Thyroid gland (tissue), 4 donors: ENCODE measurements around the gene STXBP1. TPM values are rescaled to one million over a fixed set of nuclear protein-coding genes. Genes with fewer than 3 reads are reported as not detected.
A peak's percentile ranks its signal among the peaks of the same experiment; 100 is the strongest.

Experiments
- DNase-seq, 2 donors: peaks; one replicate each; pipeline ENCODE4 v3.0.0-alpha.2; 2019
- H3K27ac ChIP-seq, 3 donors: fragments of 200-600 bp; sonication (generic); 1 replicate in 2 of 3; 2 replicates in 1 of 3; pipeline ENCODE4 v1.5.1; 2016 to 2019; ENCODE audit warnings: mild to moderate bottlenecking in 1 of 3, moderate library complexity in 1 of 3
- H3K27me3 ChIP-seq: fragments of 200-600 bp; sonication (generic); one replicate; pipeline ENCODE4 v1.5.1; 2019
- H3K36me3 ChIP-seq, 2 donors: fragments of 200-600 bp; sonication (generic); one replicate each; pipeline ENCODE4 v1.5.1; 2016 to 2019
- H3K4me1 ChIP-seq, 2 donors: fragments of 200-600 bp; sonication (generic); one replicate each; pipeline ENCODE4 v1.5.1; 2017 to 2019
- H3K4me3 ChIP-seq, 3 donors: fragments of 200-600 bp; sonication (generic); replicated peaks in 1 of 3; 1 replicate in 2 of 3; 2 replicates in 1 of 3; pipeline ENCODE4 v1.5.1; 2016; ENCODE audit warnings: mild to moderate bottlenecking in 1 of 3
- H3K9me3 ChIP-seq: fragments of 200-600 bp; sonication (generic); one replicate; pipeline ENCODE4 v1.5.1; 2017
- POLR2A ChIP-seq, 2 donors: fragments of 450-650 bp; IDR thresholded peaks; one replicate each; pipeline ENCODE4 v1.6.1; 2017; ENCODE audit warnings: antibody characterized with exemption in 2 of 2, mild to moderate bottlenecking in 2 of 2, moderate library complexity in 1 of 2
- WGBS, 2 donors: methylation state at CpG; one replicate each; pipeline ENCODE4 v1.1.5; 2017; 5-methylcytosine and 5-hydroxymethylcytosine counted together
- intact Hi-C: fragments of 100-400 bp; cut with DNase I; formaldehyde crosslinking; loops from one replicate; pipeline ENCODE4 v1.15.1; 2023
- total RNA-seq, 4 donors: library from RNA; depleted of rRNA; stranded (reverse); fragments of >200 nt; gene quantifications; one replicate each; pipeline ENCODE4 v1.2.3, GENCODE V29; 2016
- TF ChIP-seq, protein P1 (sequence below), 6 experiments: fragments of 200-600 bp in 3 of 6; fragments of 450-650 bp in 3 of 6; sonication (generic) in 3 of 6; IDR thresholded peaks; one replicate each; pipeline ENCODE4 v1.5.1; 2016 to 2019; ENCODE audit warnings: antibody characterized with exemption in 6 of 6, mild to moderate bottlenecking in 2 of 6, inconsistent platforms in 1 of 6, moderate library complexity in 1 of 6

STXBP1 gene
- total RNA-seq, 4 donors from 2014 or later = 23.8 to 139 (median 106) TPM

DNA sequence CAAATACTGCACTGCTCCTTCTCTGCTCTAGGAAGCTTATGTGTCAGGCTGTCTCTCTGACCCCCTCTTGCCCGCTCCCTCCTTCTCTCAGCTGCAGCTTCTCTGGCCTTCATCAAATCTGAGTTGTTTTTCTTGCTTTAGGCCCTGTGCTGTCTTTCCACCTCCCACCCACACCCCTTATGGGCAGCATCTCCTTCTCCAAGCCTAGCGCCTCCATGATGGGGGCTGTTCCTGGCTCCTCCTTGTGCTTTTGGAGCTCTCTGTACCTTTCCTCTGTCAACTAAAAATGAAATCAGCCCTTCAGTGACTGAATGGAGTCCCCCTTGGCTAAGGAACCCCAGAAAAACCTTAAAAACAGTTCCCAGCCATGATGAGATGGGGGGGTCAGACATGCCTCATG, 88.1 kb downstream of the STXBP1 start:
- Histone ChIP-seq H3K9me3 (no peaks in the 10 kb centered on the region), H3K4me3 (no peak overlapping the region), H3K4me1 (peaks cover 28 to 31% of the 10 kb centered on the region in 2 donors), H3K27me3 (no peaks in the 10 kb centered on the region), H3K36me3 (no peaks in the 10 kb centered on the region), H3K27ac (peak overlapping the region; percentile 92 to 96 (median 93))
- 83 to 95% methylated on average over 2 of the region's 2 CpGs for WGBS, 2 donors
- TF ChIP-seq POLR2A (IDR thresholded peaks at IDR 0.05) = no peak
- TF ChIP-seq, protein P1, sequence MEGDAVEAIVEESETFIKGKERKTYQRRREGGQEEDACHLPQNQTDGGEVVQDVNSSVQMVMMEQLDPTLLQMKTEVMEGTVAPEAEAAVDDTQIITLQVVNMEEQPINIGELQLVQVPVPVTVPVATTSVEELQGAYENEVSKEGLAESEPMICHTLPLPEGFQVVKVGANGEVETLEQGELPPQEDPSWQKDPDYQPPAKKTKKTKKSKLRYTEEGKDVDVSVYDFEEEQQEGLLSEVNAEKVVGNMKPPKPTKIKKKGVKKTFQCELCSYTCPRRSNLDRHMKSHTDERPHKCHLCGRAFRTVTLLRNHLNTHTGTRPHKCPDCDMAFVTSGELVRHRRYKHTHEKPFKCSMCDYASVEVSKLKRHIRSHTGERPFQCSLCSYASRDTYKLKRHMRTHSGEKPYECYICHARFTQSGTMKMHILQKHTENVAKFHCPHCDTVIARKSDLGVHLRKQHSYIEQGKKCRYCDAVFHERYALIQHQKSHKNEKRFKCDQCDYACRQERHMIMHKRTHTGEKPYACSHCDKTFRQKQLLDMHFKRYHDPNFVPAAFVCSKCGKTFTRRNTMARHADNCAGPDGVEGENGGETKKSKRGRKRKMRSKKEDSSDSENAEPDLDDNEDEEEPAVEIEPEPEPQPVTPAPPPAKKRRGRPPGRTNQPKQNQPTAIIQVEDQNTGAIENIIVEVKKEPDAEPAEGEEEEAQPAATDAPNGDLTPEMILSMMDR (IDR thresholded peaks at IDR 0.05) = no peak
- peak; percentile 49 to 61 for DNase-seq
- intact Hi-C loops = no loop called here

DNA sequence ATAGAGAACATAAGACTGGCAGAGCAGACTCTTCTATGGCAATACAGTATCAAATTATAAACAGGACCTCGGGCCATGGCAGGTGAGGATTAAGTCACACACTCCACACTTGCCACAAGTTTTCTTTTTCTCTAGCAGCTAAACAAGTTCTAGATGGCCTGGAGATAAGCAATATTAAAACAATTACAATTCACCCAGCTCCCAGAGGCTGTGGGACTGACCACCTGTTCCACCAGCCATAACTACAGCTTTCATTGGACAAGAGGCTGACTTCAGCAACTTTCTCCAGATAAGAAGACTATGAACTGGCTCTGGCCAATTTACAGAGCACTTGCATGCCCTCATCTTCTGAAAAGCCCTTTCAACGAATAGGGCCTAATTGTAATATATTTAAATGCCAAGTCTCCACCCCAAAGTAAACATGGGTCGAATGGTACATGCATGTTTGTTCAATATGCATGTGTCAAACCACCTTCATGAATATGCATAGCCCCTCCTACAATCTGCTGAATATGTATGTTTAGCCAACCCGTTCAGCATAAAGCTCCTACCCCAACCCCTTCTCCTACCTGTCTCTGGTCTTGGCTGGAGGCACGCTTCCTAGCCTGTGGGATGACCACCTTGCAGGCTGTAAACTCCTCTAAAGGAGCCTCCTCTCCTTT, 88.6 kb downstream of the STXBP1 start:
- TF ChIP-seq, protein P1 (IDR thresholded peaks at IDR 0.05) = no peak
- no peak for TF ChIP-seq POLR2A (IDR thresholded peaks at IDR 0.05)
- DNase-seq = peak; percentile 28 to 30
- Histone ChIP-seq H3K27ac (peak overlapping the region; percentile 92 to 96 (median 93)), H3K27me3 (no peaks in the 10 kb centered on the region), H3K4me1 (peaks cover 28 to 37% of the 10 kb centered on the region in 2 donors), H3K4me3 (no peak overlapping the region), H3K36me3 (no peaks in the 10 kb centered on the region), H3K9me3 (no peaks in the 10 kb centered on the region)
- intact Hi-C loops = no loop called here
- 54 to 66% methylated on average over 5 of the region's 5 CpGs for WGBS, 2 donors

DNA sequence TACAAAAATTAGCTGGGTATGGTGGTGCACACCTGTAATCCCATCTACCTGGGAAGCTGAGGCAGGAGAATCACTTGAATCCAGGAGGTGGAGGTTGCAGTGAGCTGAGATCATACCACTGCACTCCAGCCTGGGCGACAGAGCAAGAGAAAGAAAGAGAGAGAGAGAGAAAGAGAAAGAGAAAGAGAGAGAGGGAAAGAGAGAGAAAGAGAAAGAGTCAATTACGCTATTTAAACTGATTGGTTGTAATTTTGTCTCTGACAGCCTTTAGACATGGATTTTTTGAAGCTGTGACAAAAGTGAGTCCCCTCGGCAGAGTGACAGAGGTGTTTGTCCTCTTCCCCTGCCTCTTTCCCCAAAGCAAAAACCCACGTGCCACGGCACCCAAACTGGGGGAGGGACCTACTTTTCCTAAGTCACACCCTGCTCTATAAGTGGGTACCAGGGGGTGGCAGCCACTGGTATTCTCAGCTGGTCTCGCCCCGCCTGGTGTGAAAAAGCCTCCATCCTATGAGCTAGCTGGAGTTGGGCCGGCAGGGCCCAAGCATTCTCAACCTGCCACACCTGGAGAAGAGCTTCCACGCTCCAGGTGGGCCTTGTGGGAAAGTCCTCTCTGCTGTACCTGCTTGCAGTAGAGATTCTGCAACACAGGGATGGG, 91.3 kb downstream of the STXBP1 start:
- no peak overlapping the region for H3K4me3 ChIP-seq
- TF ChIP-seq, protein P1 (IDR thresholded peaks at IDR 0.05) = no peak
- no peak for TF ChIP-seq POLR2A (IDR thresholded peaks at IDR 0.05)
- no peaks in the 10 kb centered on the region for H3K27me3 ChIP-seq
- no peaks in the 10 kb centered on the region for H3K36me3 ChIP-seq
- intact Hi-C loops = no loop called here
- H3K27ac ChIP-seq = no peak overlapping the region
- DNase-seq = no peak
- 75 to 80% methylated on average over 5 to 9 of the region's 9 CpGs for WGBS, 2 donors
- H3K9me3 ChIP-seq = no peaks in the 10 kb centered on the region
- peaks cover 28 to 40% of the 10 kb centered on the region in 2 donors for H3K4me1 ChIP-seq

DNA sequence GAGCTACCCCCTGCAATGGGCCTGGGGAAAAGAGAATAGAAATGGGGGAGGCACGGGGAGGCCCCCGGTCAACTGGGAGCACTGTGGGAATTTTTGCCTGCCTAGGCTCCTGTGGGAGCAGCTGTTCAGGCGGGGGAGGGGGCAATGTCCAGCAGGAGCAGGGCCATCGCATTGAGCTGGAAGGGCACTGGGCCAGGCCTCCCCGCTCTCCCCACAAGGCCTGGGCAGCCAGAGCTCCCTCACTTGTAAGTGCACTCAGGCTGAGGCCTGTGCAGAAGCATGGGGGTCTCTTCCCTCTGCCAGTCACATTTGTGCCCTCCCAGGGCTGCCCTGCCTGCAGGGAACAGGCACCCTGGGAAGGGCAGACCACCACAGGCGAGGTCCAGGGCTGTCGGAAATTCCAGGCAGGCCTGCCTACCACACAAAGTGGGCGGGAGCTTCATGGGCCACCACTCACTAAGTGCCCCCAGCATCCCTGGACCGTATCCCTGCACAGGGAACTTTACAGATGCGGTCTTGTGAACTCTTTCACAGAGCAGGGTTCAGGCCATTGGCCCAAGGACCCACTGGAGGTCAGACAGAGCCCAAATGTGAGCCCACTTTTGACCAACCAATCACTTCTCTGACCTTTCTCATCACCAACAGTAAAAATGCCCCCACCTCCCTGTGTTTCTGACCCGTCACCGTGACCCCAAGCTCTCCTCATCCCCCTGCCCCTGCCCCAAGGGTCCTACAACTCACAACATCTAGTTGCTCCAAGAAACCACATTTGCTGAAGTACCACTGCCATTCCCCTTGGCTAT, 93.7 kb downstream of the STXBP1 start:
- intact Hi-C loops = no loop called here
- no peaks in the 10 kb centered on the region for H3K36me3 ChIP-seq
- H3K9me3 ChIP-seq = no peaks in the 10 kb centered on the region
- WGBS, 2 donors = 59 to 69% methylated on average over 8 to 9 of the region's 12 CpGs
- TF ChIP-seq, protein P1 (IDR thresholded peaks at IDR 0.05) = no peak
- no peak for TF ChIP-seq POLR2A (IDR thresholded peaks at IDR 0.05)
- peak; percentile 72 to 78 for DNase-seq
- no peaks in the 10 kb centered on the region for H3K27me3 ChIP-seq
- peak overlapping the region in 2 of 3 donors; percentile 29 to 41 for H3K27ac ChIP-seq
- peaks cover 12 to 20% of the 10 kb centered on the region in 2 donors for H3K4me1 ChIP-seq
- H3K4me3 ChIP-seq = no peak overlapping the region
